Neutrophil (primary cell): ENCODE results near the gene SERPINB10.

Experiments
- H3K27ac ChIP-seq: fragments of 200-600 bp; sonication (generic); 2 replicates; pipeline ENCODE4 v1.5.1; 2016; ENCODE audit warnings: mild to moderate bottlenecking, moderate library complexity
- H3K27me3 ChIP-seq: fragments of 200-600 bp; sonication (generic); 2 replicates; pipeline ENCODE4 v1.6.0; 2016; ENCODE audit warnings: mild to moderate bottlenecking
- H3K36me3 ChIP-seq: fragments of 200-600 bp; sonication (generic); 2 replicates; pipeline ENCODE4 v1.5.1; 2017
- H3K4me1 ChIP-seq, 2 experiments: fragments of 200-600 bp in 1 of 2; sonication (generic) in 1 of 2; 1 replicate in 1 of 2; 2 replicates in 1 of 2; pipeline versions ENCODE4 v1.5.1 to v1.6.1; 2013 to 2016; ENCODE audit warnings: low read depth in 1 of 2, low read length in 1 of 2, mild to moderate bottlenecking in 1 of 2, moderate library complexity in 1 of 2; ENCODE audit not compliant: control insufficient read depth in 1 of 2, insufficient read depth in 1 of 2
- H3K4me3 ChIP-seq, 2 experiments: fragments of 200-600 bp in 1 of 2; sonication (generic) in 1 of 2; 1 replicate in 1 of 2; 2 replicates in 1 of 2; pipeline ENCODE4 v1.5.1; 2013 to 2016; ENCODE audit warnings: low read depth in 1 of 2, low read length in 1 of 2, mild to moderate bottlenecking in 1 of 2, moderate library complexity in 1 of 2
- H3K9me3 ChIP-seq: fragments of 200-600 bp; sonication (generic); 2 replicates; pipeline ENCODE4 v1.5.1; 2016
- CTCF ChIP-seq: fragments of 200-600 bp; sonication (generic); IDR thresholded peaks from 2 replicates; pipeline ENCODE4 v1.5.1; 2016; ENCODE audit warnings: antibody characterized with exemption

Gene SERPINB10

GRCh38 chr18:63907664-63908063, at the start of gene SERPINB10:
Gene SERPINB10, plus strand, starts transcription at chr18:63907958. Its CDS starts 7,553 bp downstream, at chr18:63915511.
- Histone ChIP-seq H3K27me3 (no peaks in the 10 kb centered on the region), H3K4me3 (peak within 1 kb of the TSS; percentile 9 to 13), H3K27ac (peak within 1 kb of the TSS; percentile 70), H3K36me3 (peaks cover 6% of the 10 kb centered on the region), H3K9me3 (no peaks in the 10 kb centered on the region), H3K4me1 (peaks cover 64 to 67% of the 10 kb centered on the region in 2 experiments)
- TF ChIP-seq CTCF, result no peak

- Histone ChIP-seq H3K27me3 (no peaks in the 10 kb centered on the region), H3K36me3 (no peaks in the 10 kb centered on the region), H3K9me3 (no peaks in the 10 kb centered on the region), H3K27ac (no peak overlapping the region), H3K4me3 (no peak overlapping the region), H3K4me1 (peaks cover 22 to 32% of the 10 kb centered on the region in 2 experiments)
- no peak for TF ChIP-seq CTCF
These were observed 49.3 kb upstream of the SERPINB10 start for GRCh38 chr18:63858456-63858855.

GRCh38 chr18:63859781-63860475, 47.8 kb upstream of the SERPINB10 start:
- peaks cover 22 to 32% of the 10 kb centered on the region in 2 experiments for H3K4me1 ChIP-seq
- no peak for TF ChIP-seq CTCF
- H3K4me3 ChIP-seq, result no peak overlapping the region
- no peaks in the 10 kb centered on the region for H3K27me3 ChIP-seq
- no peaks in the 10 kb centered on the region for H3K36me3 ChIP-seq
- no peaks in the 10 kb centered on the region for H3K9me3 ChIP-seq
- H3K27ac ChIP-seq, result peak overlapping the region; percentile 71

GRCh38 chr18:63860531-63860930, 47.2 kb upstream of the SERPINB10 start:
- H3K27me3 ChIP-seq, result no peaks in the 10 kb centered on the region
- H3K4me3 ChIP-seq, result no peak overlapping the region
- peak overlapping the region; percentile 71 for H3K27ac ChIP-seq
- H3K4me1 ChIP-seq, result peaks cover 22 to 32% of the 10 kb centered on the region in 2 experiments
- H3K36me3 ChIP-seq, result no peaks in the 10 kb centered on the region
- H3K9me3 ChIP-seq, result no peaks in the 10 kb centered on the region
- TF ChIP-seq CTCF, result no peak

- no peaks in the 10 kb centered on the region for H3K27me3 ChIP-seq
These were observed 40.2 kb upstream of the SERPINB10 start for GRCh38 chr18:63867368-63868125.

More at GRCh38 chr18:63867368-63868125, 40.2 kb upstream of the SERPINB10 start:
- H3K4me3 ChIP-seq, result no peak overlapping the region
- no peak for TF ChIP-seq CTCF
- H3K36me3 ChIP-seq, result no peaks in the 10 kb centered on the region
- H3K27ac ChIP-seq, result no peak overlapping the region
- H3K9me3 ChIP-seq, result no peaks in the 10 kb centered on the region
- peaks cover 13 to 17% of the 10 kb centered on the region in 2 experiments for H3K4me1 ChIP-seq
